Left ventricle myocardium inferior (tissue), 1 donor: ENCODE measurements around the gene RAMP3. TPM values are rescaled to one million over a fixed set of nuclear protein-coding genes. Genes with fewer than 3 reads are reported as not detected.

Experiments used
- DNase-seq: peaks from one replicate; pipeline ENCODE4 v3.0.0-alpha.2; 2020
- H3K27ac ChIP-seq: fragments of 200-600 bp; replicated peaks from 2 replicates; pipeline ENCODE4 v1.8.0; 2021
- H3K27me3 ChIP-seq: fragments of 200-600 bp; 2 replicates; pipeline ENCODE4 v1.8.0; 2021; ENCODE audit warnings: low read depth
- H3K36me3 ChIP-seq: fragments of 200-600 bp; 2 replicates; pipeline ENCODE4 v1.8.0; 2021
- H3K4me1 ChIP-seq: fragments of 200-600 bp; 2 replicates; pipeline ENCODE4 v1.8.0; 2021
- H3K4me3 ChIP-seq: fragments of 200-600 bp; 2 replicates; pipeline ENCODE4 v1.8.0; 2021; ENCODE audit warnings: mild to moderate bottlenecking, moderate library complexity
- H3K9me3 ChIP-seq: fragments of 200-600 bp; replicated peaks from 2 replicates; pipeline ENCODE4 v1.8.0; 2021
- CTCF ChIP-seq: fragments of 200-600 bp; IDR thresholded peaks from 2 replicates; pipeline ENCODE4 v1.8.0; 2021; ENCODE audit warnings: antibody characterized with exemption, mild to moderate bottlenecking, borderline replicate concordance
- intact Hi-C: fragments of 100-400 bp; cut with micrococcal nuclease; formaldehyde crosslinking; loops from one replicate; pipeline ENCODE4 v1.11.0; 2022
- total RNA-seq: library from RNA; stranded (reverse); fragmentation: NEBNext Ultra II Directional; extraction: Animal tissue kit (Norgen Biotek cat#: 25700); gene quantifications from one replicate; pipeline ENCODE4 v1.2.1, GENCODE V29; 2021
- donor health status: DM: no; HTN: yes; CAD: no; lungs with severe emphysema.

The RAMP3 gene
- total RNA-seq, 1 donor from 2014 or later = 30.7 TPM

GRCh38 chr7:45155357-45155900 lies 2.2 kb upstream of the RAMP3 start:
- no peak overlapping the region for H3K4me3 ChIP-seq
- H3K36me3 ChIP-seq = no peaks in the 10 kb centered on the region
- DNase-seq = no peak
- peaks cover 12% of the 10 kb centered on the region for H3K4me1 ChIP-seq
- no peak overlapping the region for H3K27ac ChIP-seq
- TF ChIP-seq CTCF = no peak
- no peaks in the 10 kb centered on the region for H3K9me3 ChIP-seq
- intact Hi-C loops = loop anchor here (5.0 kb wide), 1 partner anchor 102 kb away; no protein-coding TSS in a partner anchor
- peaks cover 48% of the 10 kb centered on the region for H3K27me3 ChIP-seq

- peaks cover 13% of the 10 kb centered on the region for H3K4me1 ChIP-seq
- no peaks in the 10 kb centered on the region for H3K9me3 ChIP-seq
- H3K36me3 ChIP-seq = no peaks in the 10 kb centered on the region
- DNase-seq = no peak
- intact Hi-C loops = loop anchor here (5.0 kb wide), 1 partner anchor 101 kb away; no protein-coding TSS in a partner anchor
- no peak overlapping the region for H3K27ac ChIP-seq
- no peak for TF ChIP-seq CTCF
- peaks cover 42% of the 10 kb centered on the region for H3K27me3 ChIP-seq
- no peak overlapping the region for H3K4me3 ChIP-seq
These were observed 1.6 kb upstream of the RAMP3 start for GRCh38 chr7:45155941-45156340.

GRCh38 chr7:45156516-45157272 lies 897 bp upstream of the RAMP3 start:
- intact Hi-C loops = loop anchor here (5.0 kb wide), 1 partner anchor 101 kb away; no protein-coding TSS in a partner anchor
- Histone ChIP-seq H3K4me1 (peaks cover 20% of the 10 kb centered on the region), H3K9me3 (no peaks in the 10 kb centered on the region), H3K36me3 (no peaks in the 10 kb centered on the region), H3K4me3 (peak overlapping the region; percentile 75), H3K27ac (peak overlapping the region; percentile 91), H3K27me3 (peaks cover 37% of the 10 kb centered on the region)
- no peak for TF ChIP-seq CTCF
- no peak for DNase-seq

GRCh38 chr7:45157286-45157652 lies 322 bp upstream of the RAMP3 start:
- H3K9me3 ChIP-seq = no peaks in the 10 kb centered on the region
- no peak for DNase-seq
- no peak for TF ChIP-seq CTCF
- peak overlapping the region; percentile 91 for H3K27ac ChIP-seq
- H3K36me3 ChIP-seq = no peaks in the 10 kb centered on the region
- intact Hi-C loops = loop anchor here (5.0 kb wide), 1 partner anchor 100 kb away; no protein-coding TSS in a partner anchor
- peak overlapping the region; percentile 75 for H3K4me3 ChIP-seq
- peaks cover 26% of the 10 kb centered on the region for H3K4me1 ChIP-seq
- H3K27me3 ChIP-seq = peaks cover 37% of the 10 kb centered on the region

GRCh38 chr7:45158471-45158870 lies 880 bp downstream of the RAMP3 start:
- Histone ChIP-seq H3K4me3 (peak overlapping the region; percentile 75), H3K27me3 (peaks cover 37% of the 10 kb centered on the region), H3K36me3 (peaks cover 5% of the 10 kb centered on the region), H3K9me3 (no peaks in the 10 kb centered on the region), H3K4me1 (peaks cover 27% of the 10 kb centered on the region), H3K27ac (peak overlapping the region; percentile 91)
- no peak for TF ChIP-seq CTCF
- DNase-seq = no peak
- intact Hi-C loops = loop anchor here (5.0 kb wide), 1 partner anchor 99 kb away; no protein-coding TSS in a partner anchor
